GM19043 (cell line): ENCODE measurements around the gene CCL18.
"Not testable (repeated sequence)": the region's sequence is repeated elsewhere in the genome, so short reads cannot be mapped to it uniquely, and the experiment has no call there.

Experiments
- ATAC-seq: cut with Tn5 transposase; IDR thresholded peaks from one replicate; pipeline ENCODE4 v1.9.1; 2021; ENCODE audit warnings: low read depth; ENCODE audit not compliant: unreplicated experiment

The CCL18 gene

GRCh38 chr17:36063786-36064541, at the start of gene CCL18:
Gene CCL18, plus strand, starts transcription at chr17:36064272. Its CDS starts 71 bp downstream, at chr17:36064343.
- no peak for ATAC-seq

GRCh38 chr17:36014946-36015345, 49.1 kb upstream of the CCL18 start:
- ATAC-seq, result no peak

DNA sequence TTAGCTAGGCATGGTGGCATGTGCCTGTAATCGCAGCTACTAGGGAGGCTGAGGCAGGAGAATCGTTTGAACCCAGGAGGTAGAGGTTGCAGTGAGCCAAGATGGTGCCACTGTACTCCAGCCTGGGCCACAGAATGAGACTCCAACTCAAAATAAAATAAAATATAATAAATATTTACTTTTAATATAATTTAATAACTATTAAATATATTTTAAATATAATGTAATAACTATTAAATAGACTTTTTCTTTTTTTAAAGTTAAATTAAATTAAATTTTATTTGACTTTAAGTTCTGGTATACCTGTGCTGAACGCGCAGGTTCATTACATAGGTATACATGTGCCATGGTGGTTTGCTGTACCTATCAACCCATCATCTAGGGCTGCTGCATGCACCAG, 48.2 kb upstream of the CCL18 start:
- ATAC-seq, result not testable (repeated sequence)

GRCh38 chr17:36016555-36016954, 47.5 kb upstream of the CCL18 start:
- ATAC-seq, result no peak

DNA sequence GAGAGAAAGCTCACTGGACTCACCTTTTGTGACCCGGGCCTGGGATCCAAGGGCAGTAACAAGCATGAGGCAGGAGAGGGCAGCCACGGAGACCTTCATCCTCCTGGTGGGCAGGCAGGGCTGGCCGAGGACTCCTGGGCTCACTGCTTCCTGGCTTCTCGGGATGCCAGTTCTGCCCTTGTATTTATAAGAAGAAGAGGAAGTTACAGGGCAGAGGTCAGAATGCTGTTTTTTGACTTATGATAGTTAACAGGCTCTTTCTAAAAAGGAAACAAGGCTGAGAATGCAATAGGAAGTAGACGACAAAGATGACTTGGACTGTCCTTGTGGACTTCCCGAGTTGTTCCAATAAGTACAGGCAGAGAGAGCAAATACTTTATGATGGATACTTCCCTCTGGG, 46.3 kb upstream of the CCL18 start, which contains the start of gene CCL23:
CCL23 (minus strand) TSS at position 174 of the 400 bp plus-strand sequence; CDS start at position 99, 75 bp downstream.
- ATAC-seq, result no peak

DNA sequence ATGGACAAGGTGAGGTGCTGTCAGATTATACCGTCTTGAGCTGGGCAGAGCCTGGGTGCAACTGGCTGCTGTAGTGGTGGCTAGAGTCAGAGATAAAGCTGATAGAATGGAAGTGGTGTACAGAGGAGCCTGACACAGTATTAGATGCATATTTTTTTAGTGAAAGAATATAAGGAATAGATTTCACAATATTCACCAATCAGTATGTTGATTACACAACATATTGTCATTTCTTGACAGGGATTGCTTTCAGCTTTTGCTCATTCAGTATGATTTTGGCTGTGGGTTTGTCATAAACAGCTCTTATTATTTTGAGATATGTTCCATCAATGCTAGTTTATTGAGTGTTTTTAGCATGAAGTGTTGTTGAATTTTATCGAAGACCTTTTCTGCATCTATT, 44.6 kb upstream of the CCL18 start:
- no peak for ATAC-seq

DNA sequence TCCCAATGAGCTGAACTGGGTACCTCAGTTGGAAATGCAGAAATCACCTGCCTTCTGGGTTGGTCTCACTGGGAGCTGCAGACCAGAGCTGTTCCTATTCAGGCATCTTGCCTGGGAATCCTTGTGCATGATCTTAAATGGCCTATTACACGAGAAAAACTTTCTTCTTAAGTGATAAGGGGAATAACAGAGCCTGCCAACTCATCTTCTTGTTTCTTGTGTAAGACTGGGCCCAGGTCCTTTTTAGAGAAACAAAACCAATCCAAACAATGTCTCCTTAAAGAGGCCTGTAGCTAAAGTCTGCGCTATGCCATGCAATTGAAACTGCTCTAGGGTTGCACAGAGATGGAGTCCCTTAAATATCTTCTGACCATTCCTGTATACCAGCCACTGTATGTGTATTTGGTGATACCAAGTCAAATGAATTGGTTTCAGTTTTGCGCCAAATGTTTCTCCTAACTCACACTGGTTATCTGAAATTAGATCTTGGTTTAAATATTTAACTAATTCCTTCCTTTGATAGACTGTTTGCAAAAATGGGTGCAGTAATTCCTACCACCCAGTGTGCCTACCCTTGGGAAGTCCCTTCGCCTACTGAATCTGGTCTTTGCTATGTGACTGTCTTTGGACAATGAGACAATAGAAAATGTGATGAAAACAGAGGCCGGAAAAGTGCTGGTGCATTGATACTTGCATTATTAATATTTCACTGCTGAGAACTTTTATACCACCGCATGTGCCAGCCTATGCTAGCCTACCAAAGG, 39.8 kb upstream of the CCL18 start:
- no peak for ATAC-seq

DNA sequence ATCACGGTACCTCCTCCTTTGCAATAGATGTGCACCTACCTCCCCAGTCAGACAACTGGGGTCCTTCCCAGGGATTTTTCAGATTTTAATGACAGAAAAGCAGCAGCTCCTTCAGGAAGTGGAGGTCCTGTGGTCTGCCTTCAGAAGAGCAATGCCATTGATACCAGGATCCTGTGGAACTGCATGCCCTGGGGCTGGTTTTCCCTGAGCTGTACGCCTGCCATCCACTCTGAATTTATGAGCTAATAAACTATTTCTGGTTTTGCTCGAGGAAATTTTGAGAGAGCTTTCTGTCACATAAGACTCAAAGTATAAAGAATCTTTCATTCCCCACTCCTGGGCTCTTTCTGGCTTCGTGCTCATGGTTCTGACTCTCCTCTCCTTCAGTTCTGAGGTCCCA, 36.3 kb upstream of the CCL18 start:
- no peak for ATAC-seq

DNA sequence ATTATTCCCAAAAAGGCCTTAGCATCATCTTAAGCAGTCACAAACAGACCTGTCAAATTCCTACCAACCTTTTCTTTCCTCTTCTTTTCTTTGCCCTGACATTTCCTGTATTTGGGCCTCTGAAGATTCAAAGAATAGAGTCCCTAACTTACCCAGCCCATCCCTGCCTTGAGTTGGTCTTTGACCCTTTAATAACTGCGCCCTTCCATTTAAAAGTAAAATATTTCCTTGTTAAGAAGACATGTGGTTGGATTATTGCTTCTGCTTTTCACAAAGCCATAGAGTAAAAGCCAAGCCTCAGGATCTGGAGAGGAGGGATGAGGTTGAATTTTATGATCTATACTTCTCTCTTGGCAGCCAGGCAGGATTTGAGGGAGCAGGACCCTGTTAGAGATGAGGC, 33.1 kb upstream of the CCL18 start:
- no peak for ATAC-seq

DNA sequence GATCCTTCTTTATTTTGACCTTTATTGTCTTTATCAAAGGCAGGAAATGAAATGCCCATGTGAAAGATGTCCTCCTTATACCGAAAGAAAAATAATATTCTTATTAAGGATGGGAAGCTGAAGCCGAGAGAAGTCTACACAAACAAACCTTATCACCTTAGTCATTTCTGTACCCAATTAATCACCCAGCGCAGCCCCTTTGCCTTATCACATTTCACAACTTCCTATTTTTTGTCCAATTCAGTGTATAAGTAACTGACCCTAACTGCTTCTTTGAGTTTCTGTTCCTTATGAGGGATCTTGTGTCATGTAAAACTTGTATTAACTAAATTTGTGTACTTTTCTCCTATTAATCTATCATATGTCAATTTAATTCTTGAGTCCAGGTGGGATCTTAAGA, 29.9 kb upstream of the CCL18 start:
- no peak for ATAC-seq

GRCh38 chr17:36036235-36036634, 27.8 kb upstream of the CCL18 start:
- no peak for ATAC-seq

DNA sequence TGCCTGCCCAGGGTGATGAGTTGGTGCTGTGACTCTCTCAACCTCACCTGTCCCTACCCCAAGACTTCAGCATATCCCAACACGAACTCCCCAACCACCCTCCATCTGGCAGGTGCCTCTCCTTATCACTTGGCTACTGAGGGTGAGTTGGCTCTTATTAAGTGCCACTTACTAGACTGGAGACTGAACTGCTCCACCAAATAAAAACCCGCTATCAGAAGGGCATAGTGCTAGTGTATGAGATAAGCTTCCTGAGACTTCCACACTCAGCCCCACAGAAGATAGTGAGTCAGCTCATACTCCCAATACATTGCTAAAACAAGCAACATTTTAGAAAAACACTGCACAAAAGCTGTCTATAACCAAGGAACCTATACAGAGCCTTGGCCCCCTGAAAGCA, 16.0 kb upstream of the CCL18 start:
- no peak for ATAC-seq

GRCh38 chr17:36049643-36050042, 14.4 kb upstream of the CCL18 start:
- no peak for ATAC-seq

DNA sequence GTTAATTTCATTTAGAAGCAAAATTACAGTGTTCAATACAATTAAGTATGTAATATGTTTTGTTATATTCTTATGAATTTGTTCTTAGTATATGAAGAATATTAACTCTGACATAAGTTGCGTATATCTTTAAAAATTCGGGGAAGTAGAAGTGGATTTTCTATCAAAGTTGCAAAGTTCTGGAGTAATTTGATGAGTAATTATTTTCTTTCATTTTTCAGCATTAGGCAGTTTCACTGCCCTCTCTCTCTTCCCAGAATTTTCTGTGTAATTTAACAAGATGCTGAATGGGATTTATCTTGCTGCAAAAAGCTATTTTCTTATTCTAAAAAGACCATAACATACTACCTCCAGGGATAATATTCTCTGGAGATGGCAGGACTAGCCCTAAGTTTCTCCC, 8.9 kb upstream of the CCL18 start:
- no peak for ATAC-seq

GRCh38 chr17:36055921-36056520, 8.1 kb upstream of the CCL18 start:
- ATAC-seq, result no peak

DNA sequence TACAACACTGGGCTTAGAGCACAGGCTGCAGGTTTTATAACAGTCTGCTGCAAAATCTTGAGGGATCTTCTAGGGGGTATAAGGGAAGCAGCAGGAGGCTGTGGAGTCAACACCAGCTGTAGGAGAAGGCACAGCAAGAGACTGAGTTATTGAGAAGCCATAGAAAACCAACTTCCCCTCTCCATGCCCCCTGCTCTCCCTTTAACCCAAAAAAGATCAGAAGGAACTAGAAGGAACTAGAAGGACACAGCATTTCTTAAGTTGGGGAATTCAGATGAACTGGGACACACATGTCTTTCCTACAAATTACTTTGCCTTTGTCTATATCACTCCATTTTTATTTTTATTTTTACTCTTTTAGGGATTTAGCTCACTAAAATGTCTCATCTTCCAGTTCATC, 6.2 kb upstream of the CCL18 start:
- no peak for ATAC-seq

DNA sequence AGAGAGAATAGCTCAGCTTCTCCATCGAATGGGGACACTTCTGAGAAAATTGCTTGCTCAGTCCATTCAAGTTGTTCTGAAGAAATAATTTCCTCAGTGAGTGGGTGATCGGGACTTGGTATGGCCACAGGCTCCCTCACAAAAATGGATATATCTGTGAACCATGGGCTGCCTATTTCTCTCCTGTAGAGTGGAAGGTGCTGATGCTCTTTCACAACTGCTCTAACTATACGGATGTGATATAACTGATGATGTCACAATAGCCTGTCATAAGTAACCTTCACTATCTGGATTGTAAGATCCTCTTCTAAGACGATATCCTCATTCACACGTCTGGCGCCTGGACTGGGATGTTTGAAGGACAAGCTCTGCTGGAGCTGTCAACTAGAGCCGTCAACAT, 4.7 kb upstream of the CCL18 start:
- no peak for ATAC-seq

GRCh38 chr17:36060816-36061215, 3.3 kb upstream of the CCL18 start:
- ATAC-seq, result no peak

- no peak for ATAC-seq
These were observed 2.4 kb downstream of the CCL18 start for GRCh38 chr17:36066365-36066985.

- ATAC-seq, result no peak
These were observed 4.5 kb downstream of the CCL18 start for GRCh38 chr17:36068524-36068923.

DNA sequence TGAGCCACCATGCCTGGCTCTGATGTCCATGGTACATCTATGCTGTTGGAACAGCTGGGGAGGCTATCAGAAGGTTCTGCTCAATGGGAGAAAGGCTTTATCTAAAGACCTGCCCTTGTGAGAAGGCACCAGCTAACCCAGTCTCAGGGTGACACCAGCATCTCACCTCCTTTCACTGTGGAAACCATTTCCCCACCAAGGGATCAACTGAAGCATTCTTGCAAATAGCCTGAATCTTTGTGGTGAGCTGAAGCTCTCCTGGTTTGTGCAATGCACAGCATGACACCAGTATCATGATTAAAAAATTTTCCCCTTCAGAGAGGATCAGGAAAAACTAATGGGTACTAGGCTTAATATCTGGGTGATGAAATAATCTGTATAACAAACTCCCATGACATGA, 5.1 kb downstream of the CCL18 start:
- no peak for ATAC-seq
